Stimulated activated CD4-positive, alpha-beta T cell treated with anti-CD3 and anti-CD28 coated beads, Interleukin-1b, Interleukin-23, amount 100 ng/mL, for 1 hour (primary cell): Measurements from ENCODE around the gene UIMC1.

Experiments used
- DNase-seq, 2 donors: peaks; one replicate each; pipeline ENCODE4 v3.0.0-alpha.2; 2020; ENCODE audit warnings: low read depth in 2 of 2

UIMC1 gene

GRCh38 chr5:176952531-176953193, 53.9 kb downstream of the UIMC1 start:
- DNase-seq, result no peak

- DNase-seq, result no peak
Measured at GRCh38 chr5:176948458-176948857, 58.1 kb downstream of the UIMC1 start.

GRCh38 chr5:176947847-176948246, 58.7 kb downstream of the UIMC1 start:
- DNase-seq, result no peak

- DNase-seq, result no peak
Measured at GRCh38 chr5:176944268-176944667, 62.3 kb downstream of the UIMC1 start.

- no peak for DNase-seq
Measured at GRCh38 chr5:176943816-176944215, 62.8 kb downstream of the UIMC1 start.

- no peak for DNase-seq
Measured at GRCh38 chr5:176941951-176942350, 64.6 kb downstream of the UIMC1 start.

- DNase-seq, result no peak
Measured at GRCh38 chr5:176938472-176938871, 68.1 kb downstream of the UIMC1 start.

GRCh38 chr5:176935017-176935416, 71.6 kb downstream of the UIMC1 start:
- DNase-seq, result no peak

GRCh38 chr5:176934309-176934930, 72.2 kb downstream of the UIMC1 start:
- no peak for DNase-seq

GRCh38 chr5:176929654-176930053, 76.9 kb downstream of the UIMC1 start:
- no peak for DNase-seq

GRCh38 chr5:176927562-176927961, 79.0 kb downstream of the UIMC1 start:
- no peak for DNase-seq

- DNase-seq, result no peak
Measured at GRCh38 chr5:176922817-176923216, 83.8 kb downstream of the UIMC1 start.

- DNase-seq, result no peak
Measured at GRCh38 chr5:176921714-176922113, 84.9 kb downstream of the UIMC1 start.

- DNase-seq, result no peak
Measured at GRCh38 chr5:176918613-176919012, 88.0 kb downstream of the UIMC1 start.

- no peak for DNase-seq
Measured at GRCh38 chr5:176916337-176916736, 90.2 kb downstream of the UIMC1 start.

GRCh38 chr5:176915906-176916305, 90.7 kb downstream of the UIMC1 start:
- DNase-seq, result no peak

GRCh38 chr5:176912115-176912514, 94.5 kb downstream of the UIMC1 start:
- no peak for DNase-seq

GRCh38 chr5:176908675-176909368, 97.8 kb downstream of the UIMC1 start:
- no peak for DNase-seq

GRCh38 chr5:176906796-176907195, 99.8 kb downstream of the UIMC1 start:
- DNase-seq, result no peak

GRCh38 chr5:176906126-176906525, 100.5 kb downstream of the UIMC1 start:
- no peak for DNase-seq

- DNase-seq, result no peak
Measured at GRCh38 chr5:176904276-176904675, 102.3 kb downstream of the UIMC1 start.

- no peak for DNase-seq
Measured at GRCh38 chr5:176902911-176903664, 103.5 kb downstream of the UIMC1 start.
